GM12865 (cell line): Measurements from ENCODE around the gene TAF11L11.
"Not testable (repeated sequence)": the region's sequence is repeated elsewhere in the genome, so short reads cannot be mapped to it uniquely, and the experiment has no call there.

Experiments used
- DNase-seq: peaks from one replicate; pipeline ENCODE4 v3.0.0; 2010; ENCODE audit warnings: low read depth
- H3K4me3 ChIP-seq: 2 replicates; pipeline ENCODE4 v1.5.1; 2011; ENCODE audit warnings: mild to moderate bottlenecking, low read depth, low read length, control low read depth
- TF ChIP-seq, protein P1 (sequence below): IDR thresholded peaks from 2 replicates; pipeline ENCODE4 v1.5.1; 2011; ENCODE audit warnings: low read length, control low read depth, low read depth, inconsistent platforms; ENCODE audit not compliant: insufficient read depth; ENCODE audit errors: missing control alignments

Gene TAF11L11

DNA sequence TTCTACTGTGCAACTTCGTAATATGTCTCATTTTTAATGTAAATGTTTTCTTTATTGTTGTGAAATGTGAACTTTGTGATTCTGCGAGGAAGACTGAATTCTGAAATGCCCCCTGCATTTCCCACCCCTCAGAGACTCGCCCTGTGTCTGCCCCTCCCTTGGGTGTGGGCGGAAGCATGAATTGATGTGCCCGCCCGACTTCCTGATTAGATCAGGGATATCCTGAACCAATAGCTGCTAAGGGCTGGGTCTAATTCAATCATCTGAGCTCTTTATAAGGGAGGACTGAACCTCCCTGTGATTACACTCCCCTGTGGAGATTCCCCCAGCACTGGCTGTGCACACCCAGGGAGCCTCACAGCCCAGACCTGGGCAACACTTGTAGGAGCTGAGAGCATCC, at the start of gene TAF11L11:
TSS of gene TAF11L11 (plus strand) at position 304 of the 400 bp plus-strand sequence.
- not testable (repeated sequence) for H3K4me3 ChIP-seq, DNase-seq

DNA sequence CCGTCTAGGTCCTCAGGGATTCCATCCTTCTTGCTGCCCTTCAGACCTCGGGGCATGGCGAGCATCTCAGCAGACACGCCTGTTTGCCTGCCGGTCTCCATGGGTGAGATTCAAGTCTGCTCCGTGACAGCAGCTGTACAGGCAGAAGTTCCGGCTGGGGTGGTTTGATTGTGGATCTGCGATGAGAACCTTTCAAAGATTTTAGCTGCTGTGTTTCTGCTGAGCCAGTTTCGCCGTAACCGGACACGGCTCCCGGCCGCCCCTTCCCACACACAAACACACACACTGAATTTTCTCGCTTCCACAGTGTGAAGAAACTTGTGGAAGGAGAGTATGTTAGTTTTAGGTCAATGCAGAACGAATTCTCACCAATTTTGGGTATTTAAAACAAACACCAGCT, 18.3 kb upstream of the TAF11L11 start, which contains the start of gene TAF11L7:
TSS of gene TAF11L7 (minus strand) at position 101 of the 400 bp plus-strand sequence.
- DNase-seq, H3K4me3 ChIP-seq: not testable (repeated sequence)

DNA sequence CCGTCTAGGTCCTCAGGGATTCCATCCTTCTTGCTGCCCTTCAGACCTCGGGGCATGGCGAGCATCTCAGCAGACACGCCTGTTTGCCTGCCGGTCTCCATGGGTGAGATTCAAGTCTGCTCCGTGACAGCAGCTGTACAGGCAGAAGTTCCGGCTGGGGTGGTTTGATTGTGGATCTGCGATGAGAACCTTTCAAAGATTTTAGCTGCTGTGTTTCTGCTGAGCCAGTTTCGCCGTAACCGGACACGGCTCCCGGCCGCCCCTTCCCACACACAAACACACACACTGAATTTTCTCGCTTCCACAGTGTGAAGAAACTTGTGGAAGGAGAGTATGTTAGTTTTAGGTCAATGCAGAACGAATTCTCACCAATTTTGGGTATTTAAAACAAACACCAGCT, 13.1 kb upstream of the TAF11L11 start, which contains the start of gene TAF11L8:
TSS of gene TAF11L8 (minus strand) at position 101 of the 400 bp plus-strand sequence.
- not testable (repeated sequence) for H3K4me3 ChIP-seq, DNase-seq

DNA sequence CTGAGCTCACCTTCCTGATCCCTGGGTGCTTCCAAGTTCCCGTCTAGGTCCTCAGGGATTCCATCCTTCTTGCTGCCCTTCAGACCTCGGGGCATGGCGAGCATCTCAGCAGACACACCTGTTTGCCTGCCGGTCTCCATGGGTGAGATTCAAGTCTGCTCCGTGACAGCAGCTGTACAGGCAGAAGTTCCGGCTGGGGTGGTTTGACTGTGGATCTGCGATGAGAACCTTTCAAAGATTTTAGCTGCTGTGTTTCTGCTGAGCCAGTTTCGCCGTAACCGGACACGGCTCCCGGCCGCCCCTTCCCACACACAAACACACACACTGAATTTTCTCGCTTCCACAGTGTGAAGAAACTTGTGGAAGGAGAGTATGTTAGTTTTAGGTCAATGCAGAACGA, 9.7 kb upstream of the TAF11L11 start, which contains the start of gene TAF11L9:
TSS of gene TAF11L9 (minus strand) at position 140 of the 400 bp plus-strand sequence.
- not testable (repeated sequence) for DNase-seq, H3K4me3 ChIP-seq

DNA sequence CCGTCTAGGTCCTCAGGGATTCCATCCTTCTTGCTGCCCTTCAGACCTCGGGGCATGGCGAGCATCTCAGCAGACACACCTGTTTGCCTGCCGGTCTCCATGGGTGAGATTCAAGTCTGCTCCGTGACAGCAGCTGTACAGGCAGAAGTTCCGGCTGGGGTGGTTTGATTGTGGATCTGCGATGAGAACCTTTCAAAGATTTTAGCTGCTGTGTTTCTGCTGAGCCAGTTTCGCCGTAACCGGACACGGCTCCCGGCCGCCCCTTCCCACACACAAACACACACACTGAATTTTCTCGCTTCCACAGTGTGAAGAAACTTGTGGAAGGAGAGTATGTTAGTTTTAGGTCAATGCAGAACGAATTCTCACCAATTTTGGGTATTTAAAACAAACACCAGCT, 6.3 kb upstream of the TAF11L11 start, which contains the start of gene TAF11L10:
TSS of gene TAF11L10 (minus strand) at position 101 of the 400 bp plus-strand sequence.
- not testable (repeated sequence) for H3K4me3 ChIP-seq, DNase-seq

DNA sequence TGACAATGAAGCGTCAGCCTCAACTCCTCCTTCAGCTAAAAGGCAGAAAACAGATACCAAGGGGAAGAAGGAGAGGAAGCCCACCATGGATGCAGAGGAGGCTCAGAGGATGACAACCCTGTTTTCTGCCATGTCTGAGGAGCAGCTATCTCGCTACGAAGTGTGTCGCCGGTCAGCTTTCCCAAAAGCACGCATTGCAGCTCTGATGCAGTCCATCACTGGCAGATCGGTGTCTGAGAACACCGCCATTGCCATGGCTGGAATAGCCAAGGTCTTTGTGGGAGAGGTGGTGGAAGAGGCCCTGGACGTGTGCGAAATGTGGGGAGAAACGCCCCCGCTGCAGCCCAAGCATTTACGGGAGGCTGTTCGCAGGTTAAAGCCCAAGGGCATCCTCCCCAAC, 968 bp downstream of the TAF11L11 start:
- TF ChIP-seq, protein P1, sequence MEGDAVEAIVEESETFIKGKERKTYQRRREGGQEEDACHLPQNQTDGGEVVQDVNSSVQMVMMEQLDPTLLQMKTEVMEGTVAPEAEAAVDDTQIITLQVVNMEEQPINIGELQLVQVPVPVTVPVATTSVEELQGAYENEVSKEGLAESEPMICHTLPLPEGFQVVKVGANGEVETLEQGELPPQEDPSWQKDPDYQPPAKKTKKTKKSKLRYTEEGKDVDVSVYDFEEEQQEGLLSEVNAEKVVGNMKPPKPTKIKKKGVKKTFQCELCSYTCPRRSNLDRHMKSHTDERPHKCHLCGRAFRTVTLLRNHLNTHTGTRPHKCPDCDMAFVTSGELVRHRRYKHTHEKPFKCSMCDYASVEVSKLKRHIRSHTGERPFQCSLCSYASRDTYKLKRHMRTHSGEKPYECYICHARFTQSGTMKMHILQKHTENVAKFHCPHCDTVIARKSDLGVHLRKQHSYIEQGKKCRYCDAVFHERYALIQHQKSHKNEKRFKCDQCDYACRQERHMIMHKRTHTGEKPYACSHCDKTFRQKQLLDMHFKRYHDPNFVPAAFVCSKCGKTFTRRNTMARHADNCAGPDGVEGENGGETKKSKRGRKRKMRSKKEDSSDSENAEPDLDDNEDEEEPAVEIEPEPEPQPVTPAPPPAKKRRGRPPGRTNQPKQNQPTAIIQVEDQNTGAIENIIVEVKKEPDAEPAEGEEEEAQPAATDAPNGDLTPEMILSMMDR = no peak
- DNase-seq = no peak
- no peak overlapping the region for H3K4me3 ChIP-seq

DNA sequence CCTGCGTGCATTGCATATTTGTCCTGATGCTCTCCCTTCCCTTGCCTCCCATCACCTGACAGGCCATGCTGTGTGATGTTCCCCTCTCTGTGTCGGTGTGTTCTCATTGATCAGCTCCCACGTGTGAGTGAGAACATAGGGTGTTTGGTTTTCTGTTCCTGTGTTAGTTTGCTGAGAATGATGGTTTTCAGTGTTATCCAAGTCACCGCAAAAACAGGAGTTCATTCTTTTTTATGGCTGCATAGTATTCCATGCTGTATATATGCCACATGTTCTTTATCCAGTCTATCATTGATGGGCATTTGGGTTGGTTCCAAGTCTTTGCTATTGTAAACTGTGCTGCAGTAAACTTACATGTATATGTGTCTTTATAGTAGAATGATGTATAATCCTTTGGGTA, 3.5 kb downstream of the TAF11L11 start:
- DNase-seq, H3K4me3 ChIP-seq: not testable (repeated sequence)

DNA sequence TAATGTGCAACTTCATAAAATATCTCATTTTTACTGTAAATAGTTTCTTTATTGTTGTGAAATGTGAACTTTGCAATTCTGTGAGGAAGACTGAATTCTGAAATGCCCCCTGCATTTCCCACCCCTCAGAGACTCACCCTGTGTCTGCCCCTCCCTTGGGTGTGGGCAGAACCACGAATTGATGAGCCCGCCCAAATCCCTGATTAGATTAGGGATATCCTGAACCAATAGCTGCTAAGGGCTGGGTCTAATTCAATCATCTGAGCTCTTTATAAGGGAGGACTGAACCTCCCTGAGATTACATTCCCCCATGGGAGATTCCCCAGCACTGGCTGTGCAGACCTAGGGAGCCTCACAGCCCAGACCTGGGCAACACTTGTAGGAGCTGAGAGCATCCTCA, 6.1 kb downstream of the TAF11L11 start, which contains the start of gene TAF11L12:
TSS of gene TAF11L12 (plus strand) at position 301 of the 400 bp plus-strand sequence.
- DNase-seq, H3K4me3 ChIP-seq: not testable (repeated sequence)

DNA sequence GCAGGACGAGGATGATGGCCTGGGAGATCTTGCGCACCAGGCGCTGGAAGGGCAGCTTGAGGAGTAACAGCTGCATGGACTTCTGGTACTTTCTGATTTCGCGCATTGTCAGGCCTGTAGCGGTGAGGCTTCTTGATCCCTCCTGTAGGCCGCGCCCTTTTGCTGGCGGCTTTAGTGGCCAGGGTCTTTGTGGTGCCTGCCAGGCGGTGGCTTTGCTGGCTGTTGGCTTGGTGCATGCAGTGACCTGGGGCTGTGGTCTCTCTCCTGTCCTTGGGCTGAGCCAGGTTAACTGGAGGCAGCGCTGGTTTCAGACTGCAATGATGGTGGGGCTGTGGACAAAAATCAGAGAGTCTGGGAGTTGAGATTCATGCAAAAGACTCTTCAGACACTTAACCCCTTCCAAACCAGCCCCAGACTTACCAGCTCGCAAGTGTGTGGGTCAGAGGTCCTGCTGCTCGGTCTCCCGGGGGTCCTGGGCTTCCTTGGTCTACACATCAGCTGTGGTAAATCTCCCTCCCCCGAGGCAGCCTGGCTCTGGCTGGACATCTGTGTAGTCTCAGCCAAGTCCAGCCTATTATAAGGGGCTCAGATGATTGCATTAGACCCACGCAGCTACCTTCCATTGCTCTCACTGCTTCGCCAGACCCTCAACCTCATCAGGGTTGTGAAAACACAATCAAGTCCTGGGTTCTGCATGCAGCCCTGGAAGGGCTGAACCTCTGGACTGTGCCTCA, 11.1 kb downstream of the TAF11L11 start:
- TF ChIP-seq, protein P1 = no peak
- DNase-seq = no peak
- H3K4me3 ChIP-seq = no peak overlapping the region

DNA sequence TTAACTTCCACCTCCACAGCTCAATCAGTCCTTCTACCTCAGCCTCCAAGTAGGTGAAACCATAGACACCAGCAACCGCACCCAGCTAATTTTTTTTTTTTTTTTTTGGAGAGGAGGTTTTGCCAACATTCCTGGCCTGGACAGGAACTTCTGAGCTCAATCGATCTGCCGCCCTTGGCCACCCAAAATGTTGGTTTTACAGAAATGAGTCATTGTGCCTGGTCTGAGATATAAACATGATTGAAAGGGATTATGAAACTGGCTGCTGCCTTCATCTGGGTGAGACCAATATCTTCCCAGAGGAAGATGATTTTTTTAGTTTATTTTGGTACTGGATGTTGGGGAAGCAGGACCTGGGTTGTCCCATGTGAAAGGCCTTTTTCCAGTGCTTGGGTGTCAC, 15.4 kb downstream of the TAF11L11 start:
- H3K4me3 ChIP-seq = no peak overlapping the region
- TF ChIP-seq, protein P1 = no peak
- no peak for DNase-seq

DNA sequence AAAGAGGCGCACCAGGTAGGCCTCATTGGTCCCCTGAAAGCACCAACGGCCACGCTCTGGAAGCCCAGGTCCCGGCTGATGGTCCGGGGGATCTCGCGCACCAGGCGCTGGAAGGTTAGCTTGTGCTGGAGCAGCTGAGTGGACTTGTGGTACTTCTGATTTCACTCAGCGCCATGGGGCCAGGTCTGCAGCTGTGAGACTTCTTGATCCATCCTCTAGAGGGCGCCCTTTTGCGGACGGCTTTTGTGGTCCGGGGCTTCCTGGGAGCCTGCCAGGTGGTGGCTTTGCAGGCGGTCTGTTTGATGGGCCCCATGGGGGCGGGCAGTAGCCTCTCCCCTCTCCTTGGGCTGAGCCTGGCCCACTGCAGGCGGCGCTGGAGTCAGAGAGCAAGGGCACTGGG, 16.6 kb downstream of the TAF11L11 start:
- TF ChIP-seq, protein P1 = no peak
- H3K4me3 ChIP-seq = no peak overlapping the region
- no peak for DNase-seq
